Ureter (tissue), 1 donor: ENCODE data around the gene RPRM. TPM values are rescaled to one million over a fixed set of nuclear protein-coding genes. Genes with fewer than 3 reads are reported as not detected.
"Not testable (repeated sequence)": the region's sequence is repeated elsewhere in the genome, so short reads cannot be mapped to it uniquely, and the experiment has no call there.

Source experiments
- DNase-seq: peaks from one replicate; pipeline ENCODE4 v3.0.0-alpha.2; 2020; ENCODE audit warnings: low spot score
- total RNA-seq: library from RNA; stranded (reverse); gene quantifications from one replicate; pipeline ENCODE4 v1.2.4, GENCODE V29; 2023
- donor health status: DM: yes; HTN: yes; CAD: no.

The RPRM gene
- total RNA-seq, 1 donor from 2014 or later = 7.7 TPM

- no peak for DNase-seq
Observed at GRCh38 chr2:153455861-153456260, 22.7 kb downstream of the RPRM start.

DNA sequence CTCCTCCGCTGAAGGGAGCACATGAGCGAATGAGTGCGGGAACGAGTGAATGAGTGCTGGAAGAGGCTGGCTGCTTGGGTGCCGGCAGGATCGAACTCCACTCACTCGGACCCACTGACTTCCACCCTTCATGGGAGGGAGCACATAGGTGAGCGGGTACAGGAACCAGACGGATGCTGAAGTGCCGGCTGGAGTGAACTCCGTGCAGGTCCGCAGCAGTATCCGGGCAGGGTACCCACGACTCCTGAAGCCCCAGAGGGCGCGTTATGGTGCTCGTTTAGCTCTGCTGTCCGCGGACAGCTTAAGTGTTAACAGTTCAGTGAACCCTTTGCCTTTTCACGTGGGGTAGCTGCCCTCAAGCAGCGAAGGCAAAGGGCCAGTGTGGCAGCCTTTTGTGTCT is 23.2 kb downstream of the RPRM start:
- no peak for DNase-seq

DNA sequence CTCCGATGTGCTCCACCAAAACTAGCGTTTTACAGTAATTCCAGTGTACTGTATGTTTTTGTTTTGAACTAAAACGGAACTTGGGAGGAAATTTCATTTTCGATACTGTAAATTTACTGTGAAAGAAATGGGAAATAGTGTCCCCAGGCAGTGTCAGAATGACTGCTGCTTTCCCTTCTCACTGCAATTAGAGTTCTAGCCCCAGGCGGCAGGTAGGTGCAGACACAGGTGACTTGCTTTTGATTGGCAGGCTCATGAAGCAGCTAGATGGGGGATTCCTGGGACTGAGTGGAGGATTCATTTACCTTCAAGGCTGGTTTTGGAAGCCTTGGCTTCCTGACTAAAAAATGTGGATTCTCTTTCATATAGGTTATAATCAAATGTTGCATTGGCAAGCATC is 27.0 kb downstream of the RPRM start:
- DNase-seq = no peak

- no peak for DNase-seq
Observed at GRCh38 chr2:153443106-153443505, 35.5 kb downstream of the RPRM start.

DNA sequence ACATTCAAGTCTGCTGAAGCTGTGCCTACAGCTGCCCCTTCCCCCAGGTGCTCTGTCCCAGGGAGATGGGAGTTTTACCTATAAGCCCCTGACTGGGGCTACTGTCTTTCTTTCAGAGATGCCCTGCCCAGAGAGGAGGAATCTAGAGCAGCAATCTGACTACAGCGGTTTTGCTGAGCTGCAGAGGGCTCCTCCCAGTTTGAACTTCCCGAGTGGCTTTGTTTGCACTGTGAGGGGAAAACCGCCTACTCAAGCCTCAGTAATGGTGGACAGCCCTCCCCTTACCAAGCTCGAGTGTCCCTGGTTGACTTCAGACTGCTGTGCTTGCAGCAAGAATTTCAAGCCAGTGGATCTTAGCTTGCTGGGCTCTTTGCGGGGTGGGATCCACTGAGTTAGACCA is 35.9 kb downstream of the RPRM start:
- DNase-seq = not testable (repeated sequence)

- DNase-seq = not testable (repeated sequence)
Observed at GRCh38 chr2:153440090-153440489, 38.5 kb downstream of the RPRM start.

DNA sequence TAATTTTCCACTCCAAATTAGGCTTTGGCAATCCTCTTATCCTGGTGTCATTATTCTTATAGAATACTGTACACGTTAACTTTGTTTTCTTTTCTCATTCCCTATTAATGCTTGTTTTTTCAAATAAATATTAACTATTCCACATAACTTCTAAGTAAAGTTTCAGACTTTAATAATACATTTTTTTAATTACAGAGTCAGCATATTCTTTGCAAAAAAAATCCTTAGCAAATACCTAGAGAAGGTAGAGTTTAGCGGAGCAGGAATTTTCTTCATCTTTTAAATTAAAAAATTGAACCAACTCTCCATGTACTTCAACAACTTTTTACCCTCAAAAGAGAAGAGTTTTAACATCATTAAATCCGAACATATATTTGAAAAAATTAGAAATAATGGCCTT is 45.2 kb downstream of the RPRM start:
- no peak for DNase-seq

DNA sequence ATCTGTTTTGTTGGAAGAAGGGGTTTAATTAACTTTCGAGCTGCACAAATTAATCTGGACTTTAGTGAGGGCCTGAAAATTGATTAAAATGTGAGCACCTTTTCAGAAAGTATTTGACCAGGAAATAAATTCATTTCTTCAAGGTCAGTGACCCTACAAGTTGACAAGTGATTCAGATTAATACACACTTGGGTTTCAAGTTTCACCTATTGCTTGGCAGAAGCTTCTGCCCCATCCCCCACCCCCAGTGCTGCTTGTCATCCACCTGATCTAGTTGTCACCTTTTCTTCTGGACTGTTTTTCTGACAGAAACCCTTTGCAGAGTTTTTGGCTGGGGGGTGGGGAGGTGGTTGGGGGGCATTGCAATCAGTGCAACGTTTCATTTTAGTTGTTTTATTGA is 46.2 kb downstream of the RPRM start:
- DNase-seq = no peak

- DNase-seq = no peak
Observed at GRCh38 chr2:153431114-153431513, 47.4 kb downstream of the RPRM start.
